Spleen (tissue), 11 donors: ENCODE measurements around the gene ZNF205. TPM values are rescaled to one million over a fixed set of nuclear protein-coding genes. Genes with fewer than 3 reads are reported as not detected.

Experiments
- DNase-seq: peaks from one replicate; pipeline ENCODE4 v3.0.0-alpha.2; 2020
- H3K27ac ChIP-seq, 8 donors: fragments of 200-600 bp; sonication (generic) in 7 of 8; 1 replicate in 4 of 8; 2 replicates in 4 of 8; pipeline versions ENCODE4 v1.5.0 to v1.8.0; 2016 to 2021; ENCODE audit warnings: inconsistent platforms in 4 of 8, mild to moderate bottlenecking in 4 of 8, moderate library complexity in 1 of 8
- H3K27me3 ChIP-seq, 7 donors: fragments of 200-600 bp; sonication (generic) in 6 of 7; replicated peaks in 1 of 7; 1 replicate in 4 of 7; 2 replicates in 3 of 7; pipeline versions ENCODE4 v1.5.0 to v1.8.0; 2016 to 2021; ENCODE audit warnings: inconsistent platforms in 3 of 7, mild to moderate bottlenecking in 1 of 7
- H3K36me3 ChIP-seq, 6 donors: fragments of 200-600 bp; sonication (generic) in 5 of 6; 1 replicate in 4 of 6; 2 replicates in 2 of 6; pipeline versions ENCODE4 v1.5.0 to v1.8.0; 2016 to 2021; ENCODE audit warnings: inconsistent platforms in 2 of 6
- H3K4me1 ChIP-seq, 6 donors: fragments of 200-600 bp; sonication (generic) in 5 of 6; 1 replicate in 3 of 6; 2 replicates in 3 of 6; pipeline versions ENCODE4 v1.5.0 to v1.8.0; 2016 to 2021; ENCODE audit warnings: inconsistent platforms in 3 of 6
- H3K4me3 ChIP-seq, 8 donors: fragments of 200-600 bp; sonication (generic) in 7 of 8; 1 replicate in 4 of 8; 2 replicates in 4 of 8; pipeline versions ENCODE4 v1.5.0 to v1.8.0; 2016 to 2021; ENCODE audit warnings: inconsistent platforms in 4 of 8, mild to moderate bottlenecking in 4 of 8, moderate library complexity in 2 of 8
- H3K9me3 ChIP-seq, 8 donors: fragments of 200-600 bp; sonication (generic) in 7 of 8; 1 replicate in 4 of 8; 2 replicates in 4 of 8; pipeline versions ENCODE4 v1.5.0 to v1.8.0; 2016 to 2021; ENCODE audit warnings: inconsistent platforms in 4 of 8
- POLR2A ChIP-seq, 3 donors: fragments of 450-650 bp; IDR thresholded peaks; one replicate each; pipeline ENCODE4 v1.5.1; 2017; ENCODE audit warnings: antibody characterized with exemption in 3 of 3, mild to moderate bottlenecking in 1 of 3
- POLR2AphosphoS5 ChIP-seq, 3 donors: sonication (generic); formaldehyde crosslinking; IDR thresholded peaks; one replicate each; pipeline ENCODE4 v1.5.1; 2017; ENCODE audit warnings: antibody characterized with exemption in 3 of 3
- WGBS, 5 donors: extraction: QIAGEN DNeasy Blood & Tissue Kit in 3 of 5; methylation state at CpG; one replicate each; pipeline versions ENCODE4 v1.1.5 to v1.1.7; 2013 to 2018; 5-methylcytosine and 5-hydroxymethylcytosine counted together
- intact Hi-C: fragments of 100-400 bp; cut with DNase I; formaldehyde crosslinking; loops from one replicate; pipeline ENCODE4 v1.15.0; 2023; ENCODE audit warnings: low total_unique reads
- polyA plus RNA-seq, 3 donors: library from polyadenylated mRNA; stranded (reverse); fragments of 200-250 nt; gene quantifications; one replicate each; pipeline ENCODE4 v1.2.1, GENCODE V29; 2013
- total RNA-seq, 7 donors: library from RNA; depleted of rRNA in 3 of 7; stranded (reverse); fragments of >200 nt in 3 of 7; fragmentation: NEBNext Ultra II Directional in 4 of 7; extraction: Animal tissue kit (Norgen Biotek cat#: 25700) in 4 of 7; gene quantifications; one replicate each; pipeline versions ENCODE4 v1.1.0 to v1.2.1, GENCODE V29; 2016 to 2021
- TF ChIP-seq, protein P1 (sequence below), 11 experiments: fragments of 200-600 bp in 7 of 11; fragments of 450-650 bp in 4 of 11; sonication (generic) in 4 of 11; IDR thresholded peaks in 8 of 11; conservative IDR thresholded peaks in 3 of 11; 1 replicate in 7 of 11; 2 replicates in 4 of 11; pipeline versions ENCODE4 v1.4.0 to v1.8.0; 2016 to 2021; ENCODE audit warnings: antibody characterized with exemption in 11 of 11, inconsistent platforms in 4 of 11, mild to moderate bottlenecking in 1 of 11
- donor health status: healthy with polysubstance abuse.
- donor health status: DM: no; HTN: no; CAD: no; lungs with moderate emphysema.
- donor health status: DM: no; HTN: no; CAD: no.
- donor health status: Bipolar disorder and iron deficiency.
- donor health status: healthy.
- donor health status: DM: no; HTN: no; CAD: no.
- donor health status: DM: yes; HTN: yes; CAD: no.

ZNF205 gene
- total and polyA plus RNA-seq, 10 donors, result 3.5 to 14.2 (median 6.1) TPM

DNA sequence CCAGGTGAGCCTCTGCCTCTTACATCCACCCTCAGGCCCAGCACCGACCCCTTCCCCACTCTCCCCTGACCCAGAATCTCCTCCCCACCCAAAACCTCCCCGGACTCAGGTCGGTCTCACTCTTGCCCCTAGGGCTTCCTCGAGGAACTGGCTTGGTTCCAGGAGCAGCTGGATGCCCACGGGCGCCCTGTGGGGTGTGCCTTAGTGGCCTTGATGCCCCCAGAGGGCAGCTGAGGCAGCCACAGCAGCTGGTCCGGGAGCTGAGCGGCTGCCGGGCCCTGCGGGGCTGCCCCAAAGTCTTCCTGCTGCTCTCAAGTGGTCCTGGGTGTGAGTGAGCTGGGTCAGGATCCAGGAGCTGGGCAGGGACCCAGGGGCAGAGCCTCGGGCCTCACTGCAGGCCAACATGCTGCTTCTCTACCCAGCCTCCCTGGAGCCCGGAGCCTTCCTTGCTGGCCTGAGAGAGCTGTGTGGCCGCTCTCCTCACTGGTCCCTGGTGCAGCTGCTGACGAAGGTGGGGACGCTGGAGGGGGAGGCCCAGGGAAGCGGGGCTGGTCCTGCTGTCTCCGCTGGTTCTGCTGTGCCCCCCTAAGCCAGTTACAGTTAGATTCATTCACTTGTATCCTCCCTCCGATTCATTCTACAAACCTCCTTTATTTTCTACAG is 32.1 kb downstream of the ZNF205 start:
- DNase-seq, result no peak
- Histone ChIP-seq H3K4me1 (peaks cover 0 to 38% (median 18%) of the 10 kb centered on the region in 6 donors), H3K27ac (peak overlapping the region in 7 of 8 donors; percentile 39 to 79 (median 66)), H3K36me3 (peaks cover 0 to 38% (median 33%) of the 10 kb centered on the region in 6 donors), H3K4me3 (peak overlapping the region in 1 of 8 donors; percentile 47), H3K27me3 (no peaks in the 10 kb centered on the region), H3K9me3 (no peaks in the 10 kb centered on the region)
- WGBS, 5 donors, result 65 to 78% (median 71%) methylated on average over 17 to 18 of the region's 18 CpGs
- TF ChIP-seq POLR2A (IDR thresholded peaks at IDR 0.05), result no peak
- TF ChIP-seq, protein P1, sequence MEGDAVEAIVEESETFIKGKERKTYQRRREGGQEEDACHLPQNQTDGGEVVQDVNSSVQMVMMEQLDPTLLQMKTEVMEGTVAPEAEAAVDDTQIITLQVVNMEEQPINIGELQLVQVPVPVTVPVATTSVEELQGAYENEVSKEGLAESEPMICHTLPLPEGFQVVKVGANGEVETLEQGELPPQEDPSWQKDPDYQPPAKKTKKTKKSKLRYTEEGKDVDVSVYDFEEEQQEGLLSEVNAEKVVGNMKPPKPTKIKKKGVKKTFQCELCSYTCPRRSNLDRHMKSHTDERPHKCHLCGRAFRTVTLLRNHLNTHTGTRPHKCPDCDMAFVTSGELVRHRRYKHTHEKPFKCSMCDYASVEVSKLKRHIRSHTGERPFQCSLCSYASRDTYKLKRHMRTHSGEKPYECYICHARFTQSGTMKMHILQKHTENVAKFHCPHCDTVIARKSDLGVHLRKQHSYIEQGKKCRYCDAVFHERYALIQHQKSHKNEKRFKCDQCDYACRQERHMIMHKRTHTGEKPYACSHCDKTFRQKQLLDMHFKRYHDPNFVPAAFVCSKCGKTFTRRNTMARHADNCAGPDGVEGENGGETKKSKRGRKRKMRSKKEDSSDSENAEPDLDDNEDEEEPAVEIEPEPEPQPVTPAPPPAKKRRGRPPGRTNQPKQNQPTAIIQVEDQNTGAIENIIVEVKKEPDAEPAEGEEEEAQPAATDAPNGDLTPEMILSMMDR (IDR thresholded peaks at IDR 0.05 in 8 of 11, conservative IDR thresholded peaks at IDR 0.05 in 3 of 11), result no peak
- TF ChIP-seq POLR2AphosphoS5 (IDR thresholded peaks at IDR 0.05), result no peak
- intact Hi-C loops, result no loop called here

DNA sequence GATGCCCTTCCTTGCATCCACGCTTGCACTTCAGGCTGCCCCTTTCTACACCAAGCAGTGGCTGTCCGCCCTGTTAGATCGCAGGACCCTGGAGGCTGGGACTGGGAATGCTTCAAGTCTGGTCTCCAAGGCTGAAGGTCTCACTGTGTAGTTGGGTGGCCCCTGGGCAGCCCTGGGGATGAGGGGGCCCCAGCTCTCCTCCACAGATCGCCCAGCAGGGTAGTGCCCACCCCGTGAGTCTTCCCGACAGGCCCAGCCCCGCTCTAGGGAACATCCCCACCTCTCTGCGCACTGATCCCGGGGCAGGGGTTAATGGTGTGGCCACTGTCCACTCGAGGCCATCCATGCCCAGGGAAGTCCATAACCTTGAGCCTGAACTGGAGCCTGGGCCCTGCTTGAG is 32.8 kb downstream of the ZNF205 start:
- 66 to 89% (median 78%) methylated on average over 4 to 10 of the region's 10 CpGs for WGBS, 5 donors
- TF ChIP-seq, protein P1 (IDR thresholded peaks at IDR 0.05 in 8 of 11, conservative IDR thresholded peaks at IDR 0.05 in 3 of 11), result no peak
- no peak for TF ChIP-seq POLR2AphosphoS5 (IDR thresholded peaks at IDR 0.05)
- no peak for TF ChIP-seq POLR2A (IDR thresholded peaks at IDR 0.05)
- Histone ChIP-seq H3K9me3 (no peaks in the 10 kb centered on the region), H3K27ac (peak overlapping the region in 3 of 8 donors; percentile 71 to 79 (median 74)), H3K27me3 (no peaks in the 10 kb centered on the region), H3K4me1 (peaks cover 0 to 45% (median 24%) of the 10 kb centered on the region in 6 donors), H3K36me3 (peaks cover 0 to 31% (median 27%) of the 10 kb centered on the region in 6 donors), H3K4me3 (no peak overlapping the region)
- DNase-seq, result peak; percentile 69
- intact Hi-C loops, result no loop called here

GRCh38 chr16:3145660-3146059 is 33.3 kb downstream of the ZNF205 start:
- H3K36me3 ChIP-seq, result peaks cover 0 to 26% (median 23%) of the 10 kb centered on the region in 6 donors
- H3K9me3 ChIP-seq, result no peaks in the 10 kb centered on the region
- H3K27ac ChIP-seq, result no peak overlapping the region
- DNase-seq, result peak; percentile 69
- peaks cover 0 to 50% (median 28%) of the 10 kb centered on the region in 6 donors for H3K4me1 ChIP-seq
- 79 to 91% (median 84%) methylated on average over 2 to 12 of the region's 12 CpGs for WGBS, 5 donors
- TF ChIP-seq POLR2AphosphoS5 (IDR thresholded peaks at IDR 0.05) (no peak), POLR2A (IDR thresholded peaks at IDR 0.05) (no peak)
- TF ChIP-seq, protein P1 (IDR thresholded peaks at IDR 0.05 in 8 of 11, conservative IDR thresholded peaks at IDR 0.05 in 3 of 11), result no peak
- intact Hi-C loops, result no loop called here
- H3K4me3 ChIP-seq, result no peak overlapping the region
- peaks cover 0 to under 1% (median 0%) of the 10 kb centered on the region in 7 donors for H3K27me3 ChIP-seq

DNA sequence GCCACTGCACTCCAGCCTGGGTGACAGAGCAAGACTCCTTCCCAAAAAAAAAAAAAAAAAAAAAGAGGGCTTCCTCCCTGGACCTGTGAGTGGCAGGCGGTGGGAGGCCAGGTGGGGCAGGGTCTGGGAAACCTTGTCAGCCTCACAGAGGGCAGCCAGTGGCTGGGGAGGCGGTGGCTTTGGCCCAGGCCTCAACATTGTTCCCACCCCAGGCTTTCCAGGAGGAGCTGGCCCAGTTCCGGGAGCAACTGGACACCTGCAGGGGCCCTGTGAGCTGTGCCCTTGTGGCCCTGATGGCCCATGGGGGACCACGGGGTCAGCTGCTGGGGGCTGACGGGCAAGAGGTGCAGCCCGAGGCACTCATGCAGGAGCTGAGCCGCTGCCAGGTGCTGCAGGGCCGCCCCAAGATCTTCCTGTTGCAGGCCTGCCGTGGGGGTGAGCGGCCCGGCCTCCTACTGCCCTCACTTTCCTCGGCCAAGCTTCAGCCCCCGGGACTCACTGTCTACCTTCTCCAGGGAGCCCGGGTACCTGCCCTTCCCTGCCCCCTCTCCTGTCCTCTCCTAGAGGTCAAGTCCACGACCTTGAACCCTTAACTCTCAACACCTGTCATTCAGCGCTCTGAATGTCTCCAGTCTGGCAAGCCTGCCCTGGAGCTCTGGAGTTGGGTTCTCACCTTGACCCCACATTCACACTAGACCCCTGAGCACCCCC is 34.8 kb downstream of the ZNF205 start:
- peak; percentile 70 for DNase-seq
- Histone ChIP-seq H3K4me1 (peaks cover 6 to 66% (median 44%) of the 10 kb centered on the region in 6 donors), H3K27ac (no peak overlapping the region), H3K9me3 (no peaks in the 10 kb centered on the region), H3K36me3 (peaks cover 0 to 11% (median 8%) of the 10 kb centered on the region in 6 donors), H3K27me3 (peaks cover 0 to 16% (median 0%) of the 10 kb centered on the region in 7 donors), H3K4me3 (no peak overlapping the region)
- intact Hi-C loops, result no loop called here
- 83 to 94% (median 91%) methylated on average over 10 to 16 of the region's 16 CpGs for WGBS, 5 donors
- TF ChIP-seq POLR2AphosphoS5 (IDR thresholded peaks at IDR 0.05), result no peak
- TF ChIP-seq POLR2A (IDR thresholded peaks at IDR 0.05), result no peak
- TF ChIP-seq, protein P1 (IDR thresholded peaks at IDR 0.05 in 8 of 11, conservative IDR thresholded peaks at IDR 0.05 in 3 of 11), result no peak
